Esophagus squamous epithelium (tissue), 5 donors: Measurements from ENCODE around the gene MOXD1. TPM values are rescaled to one million over a fixed set of nuclear protein-coding genes. Genes with fewer than 3 reads are reported as not detected.

Source experiments
- DNase-seq: peaks from one replicate; lab custom pipeline; 2025; lab: John Stamatoyannopoulos, UW
- H3K27ac ChIP-seq, 4 donors: fragments of 200-600 bp; sonication (generic); one replicate each; pipeline ENCODE4 v1.5.1; 2016 to 2019; ENCODE audit warnings: mild to moderate bottlenecking in 1 of 4
- H3K27me3 ChIP-seq, 4 donors: fragments of 200-600 bp; sonication (generic); 1 replicate in 3 of 4; 2 replicates in 1 of 4; pipeline versions ENCODE4 v1.5.1 to v1.6.0; 2017 to 2021; ENCODE audit warnings: antibody characterized with exemption in 1 of 4
- H3K36me3 ChIP-seq, 3 donors: fragments of 200-600 bp; sonication (generic); one replicate each; pipeline ENCODE4 v1.5.1; 2016 to 2019
- H3K4me1 ChIP-seq, 3 donors: fragments of 200-600 bp; sonication (generic); one replicate each; pipeline ENCODE4 v1.5.1; 2017 to 2019
- H3K4me3 ChIP-seq, 4 donors: fragments of 200-600 bp; sonication (generic); 1 replicate in 3 of 4; 2 replicates in 1 of 4; pipeline ENCODE4 v1.5.1; 2016 to 2019; ENCODE audit warnings: mild to moderate bottlenecking in 2 of 4, moderate library complexity in 1 of 4
- H3K9me3 ChIP-seq, 3 donors: fragments of 200-600 bp; sonication (generic); one replicate each; pipeline ENCODE4 v1.5.1; 2016 to 2019
- CTCF ChIP-seq, 6 experiments: fragments of 450-650 bp in 4 of 6; fragments of 200-600 bp in 2 of 6; sonication (generic) in 2 of 6; IDR thresholded peaks; one replicate each; pipeline ENCODE4 v1.5.1; 2016 to 2019; ENCODE audit warnings: antibody characterized with exemption in 6 of 6, mild to moderate bottlenecking in 4 of 6, moderate library complexity in 4 of 6
- POLR2A ChIP-seq, 4 donors: fragments of 450-650 bp; IDR thresholded peaks; one replicate each; pipeline ENCODE4 v1.6.1; 2017; ENCODE audit warnings: antibody characterized with exemption in 4 of 4, mild to moderate bottlenecking in 4 of 4, moderate library complexity in 3 of 4
- WGBS, 2 donors: methylation state at CpG; one replicate each; pipeline ENCODE4 v1.1.5; 2018; 5-methylcytosine and 5-hydroxymethylcytosine counted together
- intact Hi-C: fragments of 100-400 bp; cut with DNase I; formaldehyde crosslinking; loops from one replicate; pipeline ENCODE4 v1.15.0; 2022
- total RNA-seq, 4 donors: library from RNA; depleted of rRNA; stranded (reverse); fragments of >200 nt; gene quantifications; one replicate each; pipeline ENCODE4 v1.1.0, GENCODE V29; 2016
- donor health status: DM: yes; HTN: yes; CAD: no.

The MOXD1 gene
- total RNA-seq, 4 donors from 2014 or later = 11.9 to 59.2 (median 25.0) TPM

GRCh38 chr6:132334521-132334885, 66.8 kb downstream of the MOXD1 start:
- no peak for DNase-seq
- Histone ChIP-seq H3K36me3 (no peaks in the 10 kb centered on the region), H3K27me3 (no peaks in the 10 kb centered on the region), H3K4me1 (peaks cover 0 to 45% (median 5%) of the 10 kb centered on the region in 3 donors), H3K4me3 (no peak overlapping the region), H3K9me3 (no peaks in the 10 kb centered on the region), H3K27ac (peak overlapping the region in 2 of 4 donors; percentile 44 to 48)
- 25 to 29% methylated on average over 4 of the region's 4 CpGs for WGBS, 2 donors
- TF ChIP-seq POLR2A (IDR thresholded peaks at IDR 0.05) = no peak
- no peak for TF ChIP-seq CTCF (IDR thresholded peaks at IDR 0.05)
- intact Hi-C loops = no loop called here

GRCh38 chr6:132333639-132334520, 67.4 kb downstream of the MOXD1 start:
- no peak overlapping the region for H3K27ac ChIP-seq
- no peak overlapping the region for H3K4me3 ChIP-seq
- no peaks in the 10 kb centered on the region for H3K27me3 ChIP-seq
- WGBS, 2 donors = 66 to 71% methylated on average over 6 of the region's 6 CpGs
- H3K9me3 ChIP-seq = no peaks in the 10 kb centered on the region
- H3K4me1 ChIP-seq = peaks cover 0 to 45% (median 5%) of the 10 kb centered on the region in 3 donors
- no peak for TF ChIP-seq POLR2A (IDR thresholded peaks at IDR 0.05)
- TF ChIP-seq CTCF (IDR thresholded peaks at IDR 0.05) = no peak
- H3K36me3 ChIP-seq = no peaks in the 10 kb centered on the region
- DNase-seq = no peak
- intact Hi-C loops = no loop called here

- no peaks in the 10 kb centered on the region for H3K9me3 ChIP-seq
- no peaks in the 10 kb centered on the region for H3K27me3 ChIP-seq
- no peak overlapping the region for H3K4me3 ChIP-seq
- TF ChIP-seq CTCF (IDR thresholded peaks at IDR 0.05) = no peak
- TF ChIP-seq POLR2A (IDR thresholded peaks at IDR 0.05) = no peak
- WGBS, 2 donors = 37 to 58% methylated on average over 5 of the region's 5 CpGs
- intact Hi-C loops = no loop called here
- no peaks in the 10 kb centered on the region for H3K36me3 ChIP-seq
- no peak for DNase-seq
- H3K4me1 ChIP-seq = peaks cover 0 to 37% (median 0%) of the 10 kb centered on the region in 3 donors
- peak overlapping the region in 3 of 4 donors; percentile 37 to 64 (median 48) for H3K27ac ChIP-seq
These were observed 70.5 kb downstream of the MOXD1 start for GRCh38 chr6:132330759-132331158.

GRCh38 chr6:132322398-132322797, 78.9 kb downstream of the MOXD1 start:
- no peak overlapping the region for H3K4me3 ChIP-seq
- intact Hi-C loops = no loop called here
- WGBS, 2 donors = 27 to 58% methylated on average over 2 of the region's 2 CpGs
- H3K36me3 ChIP-seq = peaks cover 0 to 16% (median 0%) of the 10 kb centered on the region in 3 donors
- no peaks in the 10 kb centered on the region for H3K27me3 ChIP-seq
- H3K9me3 ChIP-seq = no peaks in the 10 kb centered on the region
- no peak for TF ChIP-seq CTCF (IDR thresholded peaks at IDR 0.05)
- TF ChIP-seq POLR2A (IDR thresholded peaks at IDR 0.05) = no peak
- DNase-seq = no peak
- H3K27ac ChIP-seq = no peak overlapping the region
- no peaks in the 10 kb centered on the region for H3K4me1 ChIP-seq

- TF ChIP-seq CTCF (IDR thresholded peaks at IDR 0.05) = no peak
- no peak for TF ChIP-seq POLR2A (IDR thresholded peaks at IDR 0.05)
- H3K9me3 ChIP-seq = peaks cover 0 to 8% (median 0%) of the 10 kb centered on the region in 3 donors
- intact Hi-C loops = no loop called here
- H3K27me3 ChIP-seq = no peaks in the 10 kb centered on the region
- H3K36me3 ChIP-seq = peaks cover 0 to 39% (median 0%) of the 10 kb centered on the region in 3 donors
- no peaks in the 10 kb centered on the region for H3K4me1 ChIP-seq
- H3K27ac ChIP-seq = no peak overlapping the region
- no peak for DNase-seq
- no peak overlapping the region for H3K4me3 ChIP-seq
These were observed 81.3 kb downstream of the MOXD1 start for GRCh38 chr6:132320007-132320406.
